Measurements from ENCODE around the gene SLC39A8.

Gene SLC39A8

DNA sequence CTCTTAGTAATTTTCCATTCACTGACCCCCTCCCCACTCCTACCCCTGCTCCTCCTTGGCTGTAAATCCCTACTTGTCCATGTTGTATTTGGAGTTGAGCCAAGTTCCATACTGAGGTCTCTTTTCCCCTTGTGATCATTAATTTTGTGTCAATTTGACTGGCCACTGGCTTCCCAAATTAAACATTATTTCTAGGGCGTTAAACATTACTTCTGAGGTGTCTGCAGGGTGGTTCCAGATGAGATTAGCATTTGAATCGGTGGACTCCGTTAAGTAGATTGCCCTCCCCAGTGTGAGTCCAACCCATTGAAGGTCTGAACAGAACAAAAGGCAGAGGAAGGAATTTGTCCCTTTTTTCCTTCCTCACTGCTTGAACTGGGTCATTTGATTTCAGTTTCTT, 25.7 kb downstream of the SLC39A8 start:
- no peak overlapping the region for H3K4me3 ChIP-seq (ENCODE audit: low read depth, low read length)
- no peaks in the 10 kb centered on the region for H3K4me1 ChIP-seq (ENCODE audit: control insufficient read depth, insufficient read depth, low read length, unreplicated experiment)
- no peaks in the 10 kb centered on the region for H3K79me2 ChIP-seq (ENCODE audit: control insufficient read depth, insufficient read depth, low read length, unreplicated experiment)
- no peak overlapping the region for H3K27ac ChIP-seq (ENCODE audit: low read depth, low read length)
- H2AFZ ChIP-seq (ENCODE audit: low read length, unreplicated experiment): no peak overlapping the region
- H3K27me3 ChIP-seq (ENCODE audit: insufficient read depth, low read length): no peaks in the 10 kb centered on the region
- H3K36me3 ChIP-seq (ENCODE audit: insufficient read depth, low read length): no peaks in the 10 kb centered on the region

DNA sequence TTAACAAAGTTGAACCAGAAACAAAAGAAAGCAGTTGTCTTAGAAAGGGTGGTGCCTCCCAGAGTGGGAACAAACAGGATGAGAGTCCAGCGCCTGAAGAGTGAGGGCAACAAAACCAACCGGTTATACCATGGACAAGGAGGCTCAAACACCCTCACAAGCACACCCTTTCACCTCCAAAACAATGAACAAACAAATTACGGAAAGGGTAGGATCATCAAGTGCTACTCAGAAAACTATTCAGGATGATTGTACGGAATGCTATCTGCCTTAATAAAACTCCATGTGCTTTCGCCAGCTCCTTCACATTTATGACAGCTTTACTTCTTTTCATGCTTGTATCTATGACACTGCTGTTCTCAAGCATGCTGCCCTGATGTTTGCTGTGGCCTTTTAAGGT, 26.8 kb downstream of the SLC39A8 start:
- Histone ChIP-seq H3K4me1 (ENCODE audit: control insufficient read depth, insufficient read depth, low read length, unreplicated experiment) (no peaks in the 10 kb centered on the region), H3K36me3 (ENCODE audit: insufficient read depth, low read length) (no peaks in the 10 kb centered on the region), H3K79me2 (ENCODE audit: control insufficient read depth, insufficient read depth, low read length, unreplicated experiment) (no peaks in the 10 kb centered on the region), H3K4me3 (ENCODE audit: low read depth, low read length) (no peak overlapping the region), H2AFZ (ENCODE audit: low read length, unreplicated experiment) (no peak overlapping the region), H3K27ac (ENCODE audit: low read depth, low read length) (no peak overlapping the region), H3K27me3 (ENCODE audit: insufficient read depth, low read length) (no peaks in the 10 kb centered on the region)

DNA sequence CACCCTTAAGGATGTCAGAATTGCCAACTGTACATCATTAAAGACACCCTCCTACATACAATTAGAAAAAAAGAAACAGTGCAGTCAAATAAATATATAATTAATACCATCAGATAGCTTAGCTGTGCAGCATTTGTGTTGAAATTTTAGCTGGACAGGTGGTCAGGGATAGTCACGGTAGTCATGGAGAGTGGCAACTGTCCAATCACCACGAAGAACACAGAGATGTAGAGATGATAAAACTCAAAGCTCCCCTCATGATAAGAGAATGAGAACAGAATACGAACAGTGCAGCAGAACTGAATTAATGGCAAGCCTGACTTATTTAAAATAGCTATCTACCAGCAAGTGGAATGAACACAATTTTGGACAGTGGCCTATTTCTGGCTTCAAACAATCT, 27.2 kb downstream of the SLC39A8 start:
- H3K36me3 ChIP-seq (ENCODE audit: insufficient read depth, low read length): no peaks in the 10 kb centered on the region
- H3K79me2 ChIP-seq (ENCODE audit: control insufficient read depth, insufficient read depth, low read length, unreplicated experiment): no peaks in the 10 kb centered on the region
- H2AFZ ChIP-seq (ENCODE audit: low read length, unreplicated experiment): no peak overlapping the region
- no peak overlapping the region for H3K4me3 ChIP-seq (ENCODE audit: low read depth, low read length)
- H3K27me3 ChIP-seq (ENCODE audit: insufficient read depth, low read length): no peaks in the 10 kb centered on the region
- no peak overlapping the region for H3K27ac ChIP-seq (ENCODE audit: low read depth, low read length)
- H3K4me1 ChIP-seq (ENCODE audit: control insufficient read depth, insufficient read depth, low read length, unreplicated experiment): no peaks in the 10 kb centered on the region

DNA sequence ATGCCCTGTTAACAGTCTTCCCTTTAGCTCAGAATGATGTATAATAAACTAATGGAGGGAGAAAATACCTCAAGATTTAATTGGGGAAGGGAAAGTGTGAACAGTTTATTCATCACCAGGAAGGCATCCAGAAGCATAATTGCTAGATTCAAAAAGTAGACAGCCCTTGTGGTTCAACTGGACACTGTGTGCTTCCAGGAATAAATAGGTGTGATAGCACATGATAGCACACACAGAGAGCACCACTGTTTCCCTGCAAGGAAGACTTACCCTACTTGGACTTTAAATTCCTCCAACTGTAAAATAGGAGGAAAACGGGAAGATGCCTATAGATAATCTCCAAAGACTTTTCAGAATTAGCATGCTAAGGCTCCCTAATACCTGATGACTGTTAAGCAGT, 27.8 kb downstream of the SLC39A8 start:
- no peak overlapping the region for H3K27ac ChIP-seq (ENCODE audit: low read depth, low read length)
- H3K4me3 ChIP-seq (ENCODE audit: low read depth, low read length): no peak overlapping the region
- H3K79me2 ChIP-seq (ENCODE audit: control insufficient read depth, insufficient read depth, low read length, unreplicated experiment): no peaks in the 10 kb centered on the region
- H3K4me1 ChIP-seq (ENCODE audit: control insufficient read depth, insufficient read depth, low read length, unreplicated experiment): no peaks in the 10 kb centered on the region
- H3K36me3 ChIP-seq (ENCODE audit: insufficient read depth, low read length): no peaks in the 10 kb centered on the region
- no peak overlapping the region for H2AFZ ChIP-seq (ENCODE audit: low read length, unreplicated experiment)
- H3K27me3 ChIP-seq (ENCODE audit: insufficient read depth, low read length): no peaks in the 10 kb centered on the region

DNA sequence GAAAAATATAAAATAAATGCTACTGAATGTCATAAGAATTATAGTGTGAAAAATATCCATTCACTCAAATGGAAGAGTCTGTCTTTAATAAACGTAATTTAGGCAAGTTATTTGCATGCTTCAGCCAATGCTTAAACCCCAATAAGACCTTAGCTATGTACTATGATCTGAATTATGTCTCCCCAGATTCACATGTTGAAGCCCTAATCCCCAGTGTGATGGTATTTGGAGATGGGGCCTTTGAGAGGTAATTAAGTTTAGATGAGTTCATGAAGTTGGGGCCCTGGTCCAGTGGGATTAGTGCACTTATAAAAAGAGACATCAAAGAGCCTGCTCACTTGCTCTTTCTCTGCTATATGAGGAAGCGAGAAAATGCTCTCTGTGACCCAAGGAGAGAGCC, 28.7 kb downstream of the SLC39A8 start:
- Histone ChIP-seq H3K27me3 (ENCODE audit: insufficient read depth, low read length) (no peaks in the 10 kb centered on the region), H3K79me2 (ENCODE audit: control insufficient read depth, insufficient read depth, low read length, unreplicated experiment) (no peaks in the 10 kb centered on the region), H3K4me1 (ENCODE audit: control insufficient read depth, insufficient read depth, low read length, unreplicated experiment) (no peaks in the 10 kb centered on the region), H2AFZ (ENCODE audit: low read length, unreplicated experiment) (no peak overlapping the region), H3K27ac (ENCODE audit: low read depth, low read length) (no peak overlapping the region), H3K4me3 (ENCODE audit: low read depth, low read length) (no peak overlapping the region), H3K36me3 (ENCODE audit: insufficient read depth, low read length) (no peaks in the 10 kb centered on the region)

DNA sequence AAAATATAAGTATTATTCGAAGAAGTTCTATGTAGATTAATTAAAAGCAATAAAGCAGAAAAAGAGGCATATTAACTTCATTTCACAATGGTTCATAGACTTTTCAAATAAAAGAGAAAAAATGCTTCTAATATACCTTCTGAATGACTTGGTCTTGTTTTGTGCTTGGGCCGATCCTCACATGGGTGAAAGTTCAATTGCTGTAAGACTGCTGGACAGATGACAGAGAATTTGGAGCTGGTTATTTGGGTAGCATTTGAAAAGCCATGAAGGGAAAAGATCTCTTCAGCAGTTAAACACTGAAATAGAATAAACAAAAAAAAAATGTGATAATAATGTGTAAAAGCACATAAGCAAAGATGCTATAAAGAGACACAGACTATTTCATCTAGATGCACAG, 29.8 kb downstream of the SLC39A8 start:
- Histone ChIP-seq H3K4me1 (ENCODE audit: control insufficient read depth, insufficient read depth, low read length, unreplicated experiment) (no peaks in the 10 kb centered on the region), H3K36me3 (ENCODE audit: insufficient read depth, low read length) (no peaks in the 10 kb centered on the region), H3K4me3 (ENCODE audit: low read depth, low read length) (no peak overlapping the region), H2AFZ (ENCODE audit: low read length, unreplicated experiment) (no peak overlapping the region), H3K27me3 (ENCODE audit: insufficient read depth, low read length) (no peaks in the 10 kb centered on the region), H3K79me2 (ENCODE audit: control insufficient read depth, insufficient read depth, low read length, unreplicated experiment) (no peaks in the 10 kb centered on the region), H3K27ac (ENCODE audit: low read depth, low read length) (no peak overlapping the region)

DNA sequence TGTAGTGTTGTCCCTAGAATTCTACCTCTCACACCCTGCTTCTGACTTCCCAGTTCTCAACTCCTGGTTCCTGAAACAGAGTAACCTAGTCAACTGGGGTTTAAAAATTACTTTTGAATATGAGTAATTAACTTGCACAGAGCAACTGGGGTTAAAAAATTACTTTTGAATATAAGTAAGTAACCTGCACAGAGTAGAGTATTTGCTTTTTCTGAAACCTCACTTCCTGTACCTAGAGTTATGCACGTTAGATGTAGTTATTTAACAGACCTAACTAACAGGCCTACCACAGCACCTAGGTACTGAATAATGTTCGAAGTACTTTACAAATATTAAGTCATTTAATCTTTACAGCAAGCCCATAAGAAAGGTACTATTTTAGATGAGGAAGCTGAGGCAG, 32.9 kb downstream of the SLC39A8 start:
- Histone ChIP-seq H3K4me1 (ENCODE audit: control insufficient read depth, insufficient read depth, low read length, unreplicated experiment) (no peaks in the 10 kb centered on the region), H3K27ac (ENCODE audit: low read depth, low read length) (no peak overlapping the region), H3K27me3 (ENCODE audit: insufficient read depth, low read length) (no peaks in the 10 kb centered on the region), H2AFZ (ENCODE audit: low read length, unreplicated experiment) (no peak overlapping the region), H3K4me3 (ENCODE audit: low read depth, low read length) (no peak overlapping the region), H3K79me2 (ENCODE audit: control insufficient read depth, insufficient read depth, low read length, unreplicated experiment) (no peaks in the 10 kb centered on the region), H3K36me3 (ENCODE audit: insufficient read depth, low read length) (no peaks in the 10 kb centered on the region)

DNA sequence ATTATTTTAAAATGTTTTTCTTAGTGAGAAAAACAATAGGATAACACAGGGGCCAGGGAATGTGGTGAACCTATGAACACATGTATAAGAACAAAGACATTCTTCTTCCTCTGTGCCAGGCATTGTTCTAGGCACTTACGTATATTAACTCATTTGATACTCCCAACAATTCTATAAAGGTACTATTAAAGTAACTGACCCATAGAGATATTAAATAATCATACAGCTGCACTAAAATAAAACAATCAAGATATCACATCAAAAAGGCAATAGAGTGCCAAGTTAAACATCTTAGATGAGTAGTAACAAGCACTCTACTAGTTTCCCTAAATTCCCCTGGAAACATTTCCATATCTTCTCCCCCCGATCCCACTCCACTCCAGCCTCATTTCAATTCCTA, 33.4 kb downstream of the SLC39A8 start:
- no peak overlapping the region for H3K27ac ChIP-seq (ENCODE audit: low read depth, low read length)

DNA sequence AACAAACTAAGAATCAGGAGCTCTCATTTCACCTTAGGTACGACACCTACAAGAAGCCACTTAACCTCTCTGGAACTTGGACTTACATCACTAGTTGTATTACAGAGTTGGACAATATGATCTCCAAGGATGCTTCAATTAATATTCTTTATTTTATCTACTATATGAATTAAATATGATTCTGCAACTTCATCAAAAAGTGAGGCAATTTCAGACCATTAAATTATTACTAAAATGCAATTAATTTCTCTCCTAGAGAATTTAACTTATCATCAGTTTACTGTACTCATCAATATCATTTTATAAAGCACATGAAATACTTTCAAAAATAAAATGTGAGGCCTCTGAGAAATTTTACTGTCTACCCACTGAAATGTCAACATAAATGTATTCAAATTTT, 33.9 kb downstream of the SLC39A8 start:
- H3K4me3 ChIP-seq (ENCODE audit: low read depth, low read length): no peak overlapping the region
- H3K4me1 ChIP-seq (ENCODE audit: control insufficient read depth, insufficient read depth, low read length, unreplicated experiment): no peaks in the 10 kb centered on the region
- no peaks in the 10 kb centered on the region for H3K27me3 ChIP-seq (ENCODE audit: insufficient read depth, low read length)
- H2AFZ ChIP-seq (ENCODE audit: low read length, unreplicated experiment): no peak overlapping the region
- H3K79me2 ChIP-seq (ENCODE audit: control insufficient read depth, insufficient read depth, low read length, unreplicated experiment): no peaks in the 10 kb centered on the region
- H3K27ac ChIP-seq (ENCODE audit: low read depth, low read length): no peak overlapping the region
- no peaks in the 10 kb centered on the region for H3K36me3 ChIP-seq (ENCODE audit: insufficient read depth, low read length)

More for the DNA sequence above, 33.4 kb downstream of the SLC39A8 start:
- no peaks in the 10 kb centered on the region for H3K4me1 ChIP-seq (ENCODE audit: control insufficient read depth, insufficient read depth, low read length, unreplicated experiment)
- H3K27me3 ChIP-seq (ENCODE audit: insufficient read depth, low read length): no peaks in the 10 kb centered on the region
- H3K4me3 ChIP-seq (ENCODE audit: low read depth, low read length): no peak overlapping the region
- no peaks in the 10 kb centered on the region for H3K36me3 ChIP-seq (ENCODE audit: insufficient read depth, low read length)
- H3K79me2 ChIP-seq (ENCODE audit: control insufficient read depth, insufficient read depth, low read length, unreplicated experiment): no peaks in the 10 kb centered on the region
- no peak overlapping the region for H2AFZ ChIP-seq (ENCODE audit: low read length, unreplicated experiment)

DNA sequence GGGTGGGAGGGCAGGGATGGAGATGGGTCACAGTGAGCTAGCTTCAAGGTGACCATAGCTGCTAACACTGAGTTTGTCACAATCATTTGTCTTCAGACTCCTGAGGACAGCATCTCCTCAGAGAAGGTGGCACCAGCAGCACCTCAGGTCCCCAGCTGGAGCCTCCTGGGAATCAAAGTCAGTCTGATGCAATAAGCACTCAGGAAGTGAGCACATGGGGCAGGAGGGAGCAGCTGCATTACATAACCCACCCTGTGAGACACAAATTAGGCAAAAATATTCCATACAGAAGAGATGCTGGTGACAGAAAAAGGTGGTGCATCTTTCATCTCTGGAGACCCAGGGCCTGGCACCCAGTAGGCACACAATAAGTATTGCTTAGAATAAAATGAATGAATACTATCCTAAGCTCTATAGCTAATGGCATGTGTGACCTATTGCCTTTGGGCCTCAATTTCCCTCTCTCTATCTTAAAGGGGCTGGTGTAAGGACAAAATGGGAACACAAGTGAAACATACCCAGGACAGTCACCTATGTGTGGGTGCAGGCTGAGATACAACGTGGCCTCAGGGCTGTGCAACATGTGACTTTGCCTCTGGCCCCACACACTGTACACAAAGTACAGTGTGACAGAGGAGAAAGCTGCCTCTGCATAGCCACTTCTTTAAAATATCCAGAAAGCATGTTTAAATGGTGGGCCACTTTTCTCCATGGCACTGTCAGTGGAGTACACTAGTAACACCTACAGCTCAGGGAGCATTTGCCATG, 37.1 kb downstream of the SLC39A8 start:
- no peaks in the 10 kb centered on the region for H3K79me2 ChIP-seq (ENCODE audit: control insufficient read depth, insufficient read depth, low read length, unreplicated experiment)
- H2AFZ ChIP-seq (ENCODE audit: low read length, unreplicated experiment): no peak overlapping the region
- H3K27ac ChIP-seq (ENCODE audit: low read depth, low read length): no peak overlapping the region
- H3K27me3 ChIP-seq (ENCODE audit: insufficient read depth, low read length): no peaks in the 10 kb centered on the region
- H3K4me1 ChIP-seq (ENCODE audit: control insufficient read depth, insufficient read depth, low read length, unreplicated experiment): no peaks in the 10 kb centered on the region
- no peaks in the 10 kb centered on the region for H3K36me3 ChIP-seq (ENCODE audit: insufficient read depth, low read length)
- no peak overlapping the region for H3K4me3 ChIP-seq (ENCODE audit: low read depth, low read length)

DNA sequence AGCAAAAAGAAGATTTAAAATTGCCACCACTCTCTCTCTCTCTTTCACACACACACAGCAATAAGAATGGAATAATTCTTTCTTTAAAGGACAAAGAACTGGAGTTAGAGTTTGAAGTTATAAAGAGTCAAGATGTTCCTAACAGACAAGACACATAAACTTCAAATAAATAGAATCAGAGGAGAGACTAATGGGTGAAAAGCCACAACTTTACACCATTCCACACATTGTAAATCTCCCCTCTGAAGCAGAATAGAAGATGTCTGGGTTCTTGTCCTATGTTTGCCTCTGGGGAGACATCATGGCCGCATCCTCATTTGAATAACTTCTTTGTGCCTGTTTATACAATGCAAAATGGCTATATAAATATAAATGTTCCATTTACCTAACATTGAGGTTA, 39.6 kb downstream of the SLC39A8 start:
- Histone ChIP-seq H3K36me3 (ENCODE audit: insufficient read depth, low read length) (no peaks in the 10 kb centered on the region), H3K79me2 (ENCODE audit: control insufficient read depth, insufficient read depth, low read length, unreplicated experiment) (no peaks in the 10 kb centered on the region), H3K4me1 (ENCODE audit: control insufficient read depth, insufficient read depth, low read length, unreplicated experiment) (no peaks in the 10 kb centered on the region)

More for the DNA sequence above, 39.6 kb downstream of the SLC39A8 start:
- Histone ChIP-seq H3K4me3 (ENCODE audit: low read depth, low read length) (no peak overlapping the region), H2AFZ (ENCODE audit: low read length, unreplicated experiment) (no peak overlapping the region), H3K27ac (ENCODE audit: low read depth, low read length) (no peak overlapping the region), H3K27me3 (ENCODE audit: insufficient read depth, low read length) (no peaks in the 10 kb centered on the region)
